K562 (cell line): ENCODE measurements around the gene SHMT1. TPM values are rescaled to one million over a fixed set of nuclear protein-coding genes. Genes with fewer than 3 reads are reported as not detected.

Experiments used
- ATAC-seq: fragments of 200-7000 bp; cut with Tn5 transposase; 3 replicates; pipeline ENCODE4 v1.9.1; 2020; ENCODE audit warnings: moderate library complexity
- BruUV-seq: library from RNA; stranded (reverse); fragments of 400-500 nt; replicated peaks from 2 replicates; lab custom pipeline; 2021; lab: Mats Ljungman, UMichigan
- CTCF ChIA-PET: fragments of 300-600 bp; formaldehyde crosslinking; extraction: SDS; loops from one replicate; lab custom pipeline; 2021; ENCODE audit warnings: low intra/inter-chr PET ratio; lab: Yijun Ruan, JAX
- POLR2A ChIA-PET: fragments of 300-600, 350-650 bp; sonication (Branson Sonifier 250); formaldehyde crosslinking; extraction: SDS; loops from one replicate; lab custom pipeline; 2021; ENCODE audit warnings: antibody characterized with exemption, inconsistent platforms; lab: Yijun Ruan, JAX
- DNase-seq, 4 experiments: peaks; one replicate each; pipeline versions ENCODE4 v3.0.0 to v3.0.0-alpha.2; 2011 to 2018; ENCODE audit warnings: low spot score in 3 of 4, mixed read lengths in 3 of 4; ENCODE audit errors: extremely low read depth in 1 of 4
- FAIRE-seq: peaks from 2 replicates; lab custom pipeline; 2011; peaks lifted over from hg19 to GRCh38; lab: Jason Lieb, UNC
- H2AFZ ChIP-seq: 2 replicates; pipeline ENCODE4 v1.6.0; 2011; ENCODE audit warnings: low read depth, low read length, control low read depth, inconsistent platforms
- H3K27ac ChIP-seq: fragments of 200-600 bp; 3 replicates; pipeline ENCODE4 v1.8.0; 2011; ENCODE audit warnings: low read depth, mild to moderate bottlenecking, control low read depth, inconsistent platforms, low read length, moderate library complexity, mixed read lengths; ENCODE audit errors: extremely low read depth
- H3K27me3 ChIP-seq, 2 experiments: fragments of 300-600 bp in 1 of 2; 2 replicates in 1 of 2; 3 replicates in 1 of 2; pipeline versions ENCODE4 v1.6.0 to v1.8.0; 2011; ENCODE audit warnings: inconsistent platforms in 2 of 2, low read length in 2 of 2, mild to moderate bottlenecking in 1 of 2, mixed read lengths in 1 of 2, moderate library complexity in 1 of 2; ENCODE audit not compliant: control insufficient read depth in 2 of 2, insufficient read depth in 2 of 2
- H3K36me3 ChIP-seq: fragments of 300-600 bp; 3 replicates; pipeline ENCODE4 v1.8.0; 2011; ENCODE audit warnings: mild to moderate bottlenecking, low read length, inconsistent platforms; ENCODE audit not compliant: control insufficient read depth, insufficient read depth
- H3K4me1 ChIP-seq, 2 experiments: fragments of 200-600 bp in 1 of 2; replicated peaks in 1 of 2; 2 replicates in 1 of 2; 3 replicates in 1 of 2; pipeline versions ENCODE4 v1.5.1 to v1.8.0; 2011; ENCODE audit warnings: inconsistent platforms in 2 of 2, low read length in 2 of 2, mild to moderate bottlenecking in 1 of 2, mixed read lengths in 1 of 2, moderate library complexity in 1 of 2; ENCODE audit not compliant: control insufficient read depth in 2 of 2, insufficient read depth in 2 of 2
- H3K4me2 ChIP-seq: 2 replicates; pipeline ENCODE4 v1.6.1; 2011; ENCODE audit warnings: low read length, control low read depth, inconsistent platforms, mixed read lengths; ENCODE audit not compliant: insufficient read depth
- H3K4me3 ChIP-seq: fragments of 200-600 bp; sonication (generic), shearing (Covaris generic); 2 replicates; pipeline ENCODE4 v1.5.1; 2016; ENCODE audit warnings: control low read depth, inconsistent platforms
- H3K79me2 ChIP-seq: fragments of 200-600 bp; 3 replicates; pipeline ENCODE4 v1.8.0; 2011; ENCODE audit warnings: low read length, inconsistent platforms; ENCODE audit not compliant: control insufficient read depth, insufficient read depth
- H3K9ac ChIP-seq, 2 experiments: 2 replicates each; pipeline versions ENCODE4 v1.6.0 to v1.6.1; 2011; ENCODE audit warnings: low read depth in 2 of 2, low read length in 2 of 2, control low read depth in 1 of 2, inconsistent platforms in 1 of 2, mild to moderate bottlenecking in 1 of 2, mixed read lengths in 1 of 2; ENCODE audit not compliant: insufficient read depth in 1 of 2
- H3K9me1 ChIP-seq: one replicate; pipeline ENCODE4 v1.6.0; 2011; ENCODE audit warnings: inconsistent platforms, mild to moderate bottlenecking, low read length, moderate library complexity; ENCODE audit not compliant: control insufficient read depth, insufficient read depth
- H3K9me3 ChIP-seq: replicated peaks from 2 replicates; pipeline ENCODE4 v1.5.1; 2011; ENCODE audit warnings: low read depth, low read length, inconsistent platforms; ENCODE audit not compliant: control insufficient read depth, insufficient read depth
- H4K20me1 ChIP-seq: replicated peaks from 2 replicates; pipeline ENCODE4 v1.6.1; 2011; ENCODE audit warnings: low read length, inconsistent platforms, mixed read lengths; ENCODE audit not compliant: control insufficient read depth, insufficient read depth
- HLTF ChIP-seq: fragments of 450-650 bp; IDR thresholded peaks from 2 replicates; pipeline ENCODE4 v1.6.1; 2016
- NCOA4 ChIP-seq: fragments of 450-650 bp; IDR thresholded peaks from 2 replicates; pipeline ENCODE4 v1.6.1; 2018; ENCODE audit warnings: mild to moderate bottlenecking; ENCODE audit not compliant: partially characterized antibody
- ZNF431 ChIP-seq: sonication (generic); formaldehyde crosslinking; IDR thresholded peaks from 2 replicates; pipeline ENCODE4 v1.8.0; 2022; ENCODE audit warnings: mild to moderate bottlenecking, missing genetic modification reagents
- WGBS: fragments of 100-300 bp; shearing (Covaris generic); methylation state at CpG from one replicate; pipeline ENCODE4 v1.1.6; 2016; ENCODE audit warnings: low coverage, mixed read lengths; ENCODE audit not compliant: insufficient coverage; ENCODE audit errors: missing lambda C conversion rate; 5-methylcytosine and 5-hydroxymethylcytosine counted together
- in situ Hi-C: fragments of 300-500 bp; cut with MboI; formaldehyde crosslinking; loops from 4 replicates; pipeline ENCODE4 v1.15.0; 2018; ENCODE audit warnings: inconsistent platforms, mixed read lengths
- intact Hi-C: fragments of 100-400 bp; cut with micrococcal nuclease; formaldehyde crosslinking; loops from 2 replicates; pipeline ENCODE4 v1.14.2; 2022
- polyA plus RNA-seq, 8 experiments: library from polyadenylated mRNA; depleted of rRNA in 4 of 8; stranded (reverse) in 5 of 8; unstranded in 3 of 8; fragments of >200 nt; fragmentation: Nextera tagmentation in 2 of 8; fragmentation: Illumina TruSeq in 1 of 8; extraction: Ambion mirVana in 2 of 8; extraction: Trizol in 1 of 8; gene quantifications; 2 replicates each; pipeline versions ENCODE4 v1.2.1 to v1.2.3, GENCODE V29; 2011 to 2014; ENCODE audit warnings: inconsistent platforms in 1 of 8, missing spikeins in 1 of 8
- total RNA-seq, 7 experiments: library from RNA; depleted of rRNA in 6 of 7; stranded (reverse); fragments of >200 nt in 6 of 7; fragmentation: Illumina TruSeq in 2 of 7; extraction: Trizol in 2 of 7; gene quantifications; 2 replicates each; pipeline versions ENCODE4 v1.2.1 to v1.2.3, GENCODE V29; 2011 to 2021; ENCODE audit warnings: low replicate concordance in 1 of 7
- TF ChIP-seq, protein P1 (sequence below): sonication (generic); formaldehyde crosslinking; IDR thresholded peaks from 2 replicates; pipeline ENCODE4 v1.8.0; 2022; ENCODE audit warnings: missing genetic modification reagents, mild to moderate bottlenecking, moderate library complexity, borderline replicate concordance

Gene SHMT1
- total and polyA plus RNA-seq, 9 of the 15 experiments (the other 6 are each of a cell fraction or from before 2014, with no cell fraction given), result 3.3 to 31.2 (median 23.3) TPM

DNA sequence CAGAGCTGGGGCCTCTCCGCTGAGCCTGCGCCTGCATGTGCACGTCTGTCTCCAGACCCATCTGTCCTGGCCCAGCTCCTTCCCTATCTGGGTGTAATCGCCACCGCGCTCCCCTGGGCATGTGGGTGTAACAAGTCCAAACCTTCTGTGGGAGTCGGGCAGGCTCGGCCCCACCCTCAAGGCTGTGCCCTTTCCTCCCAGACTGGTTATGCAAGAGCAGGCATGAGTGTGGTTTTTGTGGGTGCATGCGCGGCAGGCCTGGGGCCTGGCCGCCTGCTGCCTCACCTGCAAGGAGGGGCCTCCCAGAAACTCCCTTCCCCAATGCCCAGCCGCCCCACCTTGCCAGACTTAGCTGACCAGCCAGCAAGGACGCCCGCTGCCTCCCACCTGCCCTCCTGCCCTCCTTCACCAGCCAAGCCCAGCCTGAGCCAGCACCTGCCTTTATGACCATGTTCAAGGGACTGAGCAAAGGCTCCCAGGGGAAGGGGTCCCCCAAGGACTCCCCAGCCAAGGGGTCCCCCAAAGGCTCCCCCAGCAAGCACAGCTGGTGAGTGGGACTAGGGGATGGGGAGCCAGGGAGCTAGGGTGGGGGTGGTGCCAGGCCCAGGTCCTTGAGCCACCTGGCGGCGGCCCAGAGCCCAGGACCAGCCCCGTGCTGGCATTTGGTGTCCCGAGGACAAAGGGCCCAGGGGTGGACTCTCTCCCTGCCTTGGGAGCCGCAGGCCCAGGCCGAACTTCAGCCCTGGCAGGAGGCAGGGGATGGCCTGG lies 14.3 kb upstream of the SHMT1 start, which contains the start of gene EVPLL:
EVPLL (plus strand) TSS at position 342 of the 768 bp plus-strand sequence. CDS start 3,160 bp downstream, outside the sequence.
- peaks cover 0 to 17% of the 10 kb centered on the region in 2 experiments; a peak in 2 of 5 replicates for H3K27me3 ChIP-seq
- ATAC-seq, result no peak
- TF ChIP-seq HLTF (no peak), NCOA4 (no peak), ZNF431 (no peak)
- TF ChIP-seq, protein P1, sequence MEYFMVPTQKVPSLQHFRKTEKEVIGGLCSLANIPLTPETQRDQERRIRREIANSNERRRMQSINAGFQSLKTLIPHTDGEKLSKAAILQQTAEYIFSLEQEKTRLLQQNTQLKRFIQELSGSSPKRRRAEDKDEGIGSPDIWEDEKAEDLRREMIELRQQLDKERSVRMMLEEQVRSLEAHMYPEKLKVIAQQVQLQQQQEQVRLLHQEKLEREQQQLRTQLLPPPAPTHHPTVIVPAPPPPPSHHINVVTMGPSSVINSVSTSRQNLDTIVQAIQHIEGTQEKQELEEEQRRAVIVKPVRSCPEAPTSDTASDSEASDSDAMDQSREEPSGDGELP (CRISPR knock-in tag), result no peak
- peaks cover 0 to 23% of the 10 kb centered on the region in 2 experiments; a peak in 2 of 5 replicates for H3K4me1 ChIP-seq
- no TSS peak for BruUV-seq
- no peak within 1 kb of the TSS for H3K4me2 ChIP-seq
- no peak within 1 kb of the TSS for H3K4me3 ChIP-seq
- no peak within 1 kb of the TSS for H3K9ac ChIP-seq
- POLR2A ChIA-PET, result no interaction called here
- no peak for DNase-seq
- FAIRE-seq, result no peak
- no peak within 1 kb of the TSS for H3K27ac ChIP-seq
- in situ Hi-C loops (no loop called here), intact Hi-C loops (no loop called here)
- 21% methylated on average over 10 of the region's 20 CpGs for WGBS
- no peak within 1 kb of the TSS for H2AFZ ChIP-seq
- CTCF ChIA-PET, result no interaction called here
- no peaks in the 10 kb centered on the region for H3K79me2 ChIP-seq
- no peaks in the 10 kb centered on the region for H4K20me1 ChIP-seq
- no peaks in the 10 kb centered on the region for H3K9me3 ChIP-seq
- no peaks in the 10 kb centered on the region for H3K36me3 ChIP-seq
- no peaks in the 10 kb centered on the region for H3K9me1 ChIP-seq
